Left colon (tissue), 2 donors: Measurements from ENCODE around the gene DENND4C. TPM values are rescaled to one million over a fixed set of nuclear protein-coding genes. Genes with fewer than 3 reads are reported as not detected.
"Not testable (repeated sequence)": the region's sequence is repeated elsewhere in the genome, so short reads cannot be mapped to it uniquely, and the experiment has no call there.

Experiments used
- ATAC-seq: fragments of 200-7000 bp; cut with Tn5 transposase; one replicate; pipeline ENCODE4 v1.9.1; 2020; ENCODE audit warnings: mild to moderate bottlenecking, moderate library complexity
- DNase-seq, 2 donors: peaks; one replicate each; pipeline ENCODE4 v3.0.0-alpha.2; 2020
- intact Hi-C, 2 donors: fragments of 100-400 bp; cut with DNase I in 1 of 2; cut with micrococcal nuclease in 1 of 2; formaldehyde crosslinking; loops; one replicate each; pipeline versions ENCODE4 v1.11.2 to v1.14.0; 2022; cut with DNase I, micrococcal nuclease
- total RNA-seq, 2 donors: library from RNA; stranded (reverse); fragmentation: NEBNext Ultra II Directional; extraction: Animal tissue kit (Norgen Biotek cat#: 25700); gene quantifications; one replicate each; pipeline ENCODE4 v1.2.1, GENCODE V29; 2021
- donor health status: DM: no; HTN: no; CAD: no.
- donor health status: DM: yes; HTN: yes; CAD: no.

The DENND4C gene
- total RNA-seq, 2 donors from 2014 or later = 59.6 to 67.0 TPM

DNA sequence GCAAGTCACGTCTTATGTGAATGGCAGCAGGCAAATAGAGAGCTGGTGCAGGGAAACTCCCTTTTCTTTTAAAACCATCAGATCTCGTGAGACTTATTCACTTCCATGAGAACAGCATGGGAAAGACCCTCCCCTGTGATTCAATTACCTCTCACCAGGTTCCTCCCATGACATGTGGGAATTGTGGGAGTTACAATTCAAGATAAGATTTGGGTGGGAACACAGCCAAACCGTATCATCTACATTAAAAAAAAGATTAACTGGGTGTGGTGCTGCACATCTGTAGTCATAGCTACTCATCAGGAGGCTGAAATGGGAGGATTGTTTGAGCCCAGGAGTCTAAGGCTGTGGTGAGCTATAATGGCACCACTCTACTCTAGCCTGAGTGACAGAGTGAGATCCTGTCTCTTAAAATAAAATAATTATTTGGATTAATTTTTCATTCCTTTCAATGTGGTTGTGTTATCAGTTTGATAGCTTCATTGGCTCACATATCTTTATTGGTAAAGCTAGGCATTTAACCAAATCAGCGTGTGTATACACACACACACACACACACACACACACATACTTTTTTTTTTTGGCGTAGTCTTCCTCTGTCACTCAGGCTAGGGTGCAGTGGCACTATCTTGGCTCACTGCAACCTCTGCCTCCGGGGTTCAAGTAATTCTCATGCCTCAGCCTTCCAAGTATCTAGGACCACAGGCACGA is 21.8 kb downstream of the DENND4C start:
- intact Hi-C loops = no loop called here
- DNase-seq = no peak
- ATAC-seq = peak; percentile 51

GRCh38 chr9:19252885-19253219 is 22.4 kb downstream of the DENND4C start:
- ATAC-seq (no peak), DNase-seq (no peak)
- intact Hi-C loops = no loop called here

- ATAC-seq (no peak), DNase-seq (no peak)
- intact Hi-C loops = no loop called here
Measured at GRCh38 chr9:19255112-19255511, 24.6 kb downstream of the DENND4C start.

GRCh38 chr9:19255821-19256220 is 25.3 kb downstream of the DENND4C start:
- DNase-seq (no peak), ATAC-seq (no peak)
- intact Hi-C loops = no loop called here

DNA sequence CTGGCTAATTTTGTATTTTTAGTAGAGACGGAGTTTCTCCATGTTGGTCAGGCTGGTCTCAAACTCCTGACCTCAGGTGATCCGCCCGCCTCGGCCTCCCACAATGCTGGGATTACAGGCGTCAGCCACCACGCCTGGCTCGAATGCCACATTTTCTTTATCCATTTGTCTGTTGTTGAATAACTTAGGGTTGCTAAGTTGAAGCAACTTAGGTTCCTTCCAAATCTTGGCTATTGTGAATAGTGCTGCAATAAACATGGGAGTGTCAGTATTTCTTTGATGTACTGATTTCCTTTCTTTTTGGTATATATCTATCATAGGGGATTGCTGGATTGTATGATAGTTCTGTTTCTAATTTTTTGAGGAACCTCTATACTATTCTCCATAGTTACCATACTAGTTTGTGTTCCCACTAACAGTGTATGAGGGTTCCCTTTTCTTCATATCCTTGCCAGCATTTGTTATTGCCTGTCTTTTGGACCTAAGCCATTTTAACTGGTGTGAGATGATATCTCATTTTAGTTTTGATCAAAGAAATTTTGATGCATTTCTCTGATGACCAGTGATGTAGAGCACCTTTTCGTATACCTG is 29.3 kb downstream of the DENND4C start:
- DNase-seq, intact Hi-C loops: not testable (repeated sequence)
- ATAC-seq = peak; percentile 73

GRCh38 chr9:19265602-19266001 is 35.1 kb downstream of the DENND4C start:
- intact Hi-C loops, DNase-seq, ATAC-seq: not testable (repeated sequence)

DNA sequence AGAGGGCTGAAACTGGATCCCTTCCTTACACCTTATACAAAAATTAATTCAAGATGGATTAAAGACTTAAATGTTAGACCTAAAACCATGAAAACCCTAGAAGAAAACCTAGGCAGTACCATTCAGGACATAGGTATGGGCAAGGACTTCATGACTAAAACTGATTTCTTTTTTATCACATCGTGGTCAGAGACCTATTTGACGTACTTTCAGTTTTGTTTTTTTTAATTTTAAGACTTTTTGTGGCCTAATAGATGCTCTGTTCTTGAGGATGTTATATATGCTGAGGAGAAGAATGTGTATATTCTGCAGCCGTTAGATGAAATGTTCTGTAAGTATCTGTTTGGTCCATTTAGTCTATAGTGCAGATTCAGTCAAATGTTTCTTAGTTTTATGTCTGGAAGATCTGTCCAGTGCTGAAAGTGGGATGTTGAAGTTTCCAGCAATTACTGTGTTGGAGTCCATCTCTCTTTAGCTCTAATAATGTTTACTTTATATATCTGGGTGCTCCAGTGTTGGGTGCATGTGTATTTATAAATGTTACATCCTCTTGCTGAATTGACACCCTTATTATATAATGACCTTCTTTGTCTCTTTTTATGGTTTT is 36.4 kb downstream of the DENND4C start:
- intact Hi-C loops, ATAC-seq, DNase-seq: not testable (repeated sequence)

DNA sequence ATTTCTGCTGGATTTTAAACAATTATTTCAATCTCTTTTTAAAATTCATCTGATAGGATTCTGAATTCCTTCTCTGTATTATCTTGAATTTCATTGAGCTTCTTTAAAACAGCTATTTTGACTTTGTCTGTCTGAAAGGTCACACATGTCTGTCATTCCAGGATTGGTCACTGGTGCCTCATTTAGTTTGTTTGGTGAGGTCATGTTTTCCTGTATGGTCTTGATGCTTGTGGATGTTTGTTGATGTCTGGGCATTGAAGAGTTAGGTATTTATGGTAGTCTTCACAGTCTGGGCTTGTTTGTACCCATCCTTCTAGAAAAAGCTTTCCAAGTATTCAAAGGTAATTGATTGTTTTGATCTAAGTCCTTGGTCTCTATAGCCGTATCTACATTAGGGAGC is 39.1 kb downstream of the DENND4C start:
- DNase-seq (no peak), ATAC-seq (no peak)
- intact Hi-C loops = no loop called here

DNA sequence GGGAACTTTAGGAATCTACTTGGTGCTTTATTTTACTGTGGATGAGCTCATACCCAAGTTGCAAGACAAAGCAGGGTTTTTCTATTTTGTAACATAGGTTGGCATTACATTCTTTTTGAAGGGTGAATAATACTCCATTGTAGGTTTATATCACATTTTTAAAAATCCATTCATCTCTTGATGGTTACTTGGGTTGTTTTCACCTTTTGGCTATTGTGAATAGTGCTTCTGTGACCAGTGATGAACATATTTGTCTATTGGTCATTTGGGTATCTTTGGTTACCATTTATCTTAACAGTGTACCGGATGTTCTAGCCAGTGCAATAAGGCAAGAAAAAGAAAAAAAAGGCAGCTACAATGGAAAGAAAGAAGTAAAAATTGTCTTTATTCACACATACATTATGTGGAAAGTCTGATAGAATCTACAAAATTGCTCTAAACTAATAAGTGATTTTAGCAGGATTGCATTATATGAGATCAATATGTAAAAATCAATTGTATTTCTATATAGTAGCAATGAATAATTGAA is 40.0 kb downstream of the DENND4C start:
- intact Hi-C loops = no loop called here
- no peak for DNase-seq
- ATAC-seq = no peak

DNA sequence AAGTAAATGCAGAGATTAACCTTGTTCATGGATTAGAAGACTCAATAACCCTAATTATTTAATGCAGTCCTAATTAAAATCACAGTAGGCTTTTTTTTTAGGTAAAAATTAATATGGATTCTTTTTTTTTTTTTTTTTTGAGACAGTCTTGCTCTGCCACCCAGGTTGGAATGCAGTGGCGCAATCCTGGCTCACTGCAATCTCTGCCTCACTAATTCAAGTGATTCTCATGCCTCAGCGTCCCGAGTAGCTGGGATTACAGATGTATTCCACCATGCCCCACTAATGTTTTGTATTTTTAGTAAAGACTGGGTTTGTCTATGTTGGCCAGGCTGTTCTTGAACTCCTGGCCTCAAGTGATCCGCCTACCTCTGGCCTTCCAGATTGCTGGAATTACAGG is 40.6 kb downstream of the DENND4C start:
- intact Hi-C loops = no loop called here
- no peak for ATAC-seq
- no peak for DNase-seq

- intact Hi-C loops = no loop called here
- no peak for DNase-seq
- ATAC-seq = no peak
Measured at GRCh38 chr9:19281801-19282200, 51.3 kb downstream of the DENND4C start.

DNA sequence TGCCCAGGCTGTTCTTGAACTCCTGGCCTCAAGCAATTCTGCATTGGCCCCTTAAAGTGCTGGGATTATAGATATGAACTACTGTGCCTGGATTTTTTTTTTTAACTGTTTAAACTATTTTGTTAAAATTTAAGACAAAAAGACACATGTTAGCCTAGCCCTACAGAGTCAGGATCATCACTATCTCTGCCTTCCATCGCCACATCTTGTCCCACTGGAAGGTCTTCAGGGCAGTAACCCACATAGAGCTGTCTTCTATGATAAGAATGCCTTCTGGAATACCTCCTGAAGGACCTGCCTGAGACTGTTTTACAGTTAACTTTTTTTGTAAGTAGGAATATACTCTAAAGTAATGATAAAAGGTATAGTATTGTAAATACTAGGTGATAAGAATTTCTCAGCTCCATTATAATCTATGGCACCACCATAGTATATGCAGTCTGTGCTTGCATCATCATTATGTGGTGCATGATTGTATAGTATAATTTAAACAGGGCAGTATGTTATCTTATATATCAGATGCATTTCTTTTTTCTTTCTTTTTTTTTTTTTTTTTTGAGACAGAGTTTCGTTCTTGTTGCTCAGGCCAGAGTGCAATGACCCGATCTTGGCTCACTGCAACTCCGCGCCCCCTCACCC is 52.7 kb downstream of the DENND4C start:
- intact Hi-C loops = no loop called here
- no peak for ATAC-seq

DNA sequence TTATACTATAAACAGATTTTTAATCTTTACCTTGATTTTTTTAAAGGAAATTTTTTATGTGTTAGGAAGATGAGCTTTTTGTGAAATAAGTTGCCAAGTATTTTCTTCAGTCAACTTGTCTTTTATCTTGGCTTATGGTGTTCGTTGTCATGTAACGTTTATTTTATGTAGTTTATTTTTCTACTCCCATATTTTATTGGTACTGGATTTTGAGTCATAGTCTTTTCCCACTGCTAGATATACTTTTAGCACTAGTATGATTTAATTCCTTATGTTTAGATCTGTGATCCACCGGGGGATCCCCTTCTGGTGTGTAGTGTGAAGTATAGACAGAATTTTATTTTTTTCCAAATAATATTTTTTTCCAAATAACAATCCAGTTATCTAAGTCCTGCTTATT is 54.2 kb downstream of the DENND4C start:
- DNase-seq (no peak), ATAC-seq (peak; percentile 69)
- intact Hi-C loops = no loop called here

More for the DNA sequence above, 52.7 kb downstream of the DENND4C start:
- no peak for DNase-seq

GRCh38 chr9:19286634-19287188 is 56.2 kb downstream of the DENND4C start:
- peak; percentile 90 for ATAC-seq
- intact Hi-C loops = no loop called here
- peak; percentile 78 to 82 for DNase-seq

- intact Hi-C loops = no loop called here
Measured at GRCh38 chr9:19288081-19288480, 57.6 kb downstream of the DENND4C start.

DNA sequence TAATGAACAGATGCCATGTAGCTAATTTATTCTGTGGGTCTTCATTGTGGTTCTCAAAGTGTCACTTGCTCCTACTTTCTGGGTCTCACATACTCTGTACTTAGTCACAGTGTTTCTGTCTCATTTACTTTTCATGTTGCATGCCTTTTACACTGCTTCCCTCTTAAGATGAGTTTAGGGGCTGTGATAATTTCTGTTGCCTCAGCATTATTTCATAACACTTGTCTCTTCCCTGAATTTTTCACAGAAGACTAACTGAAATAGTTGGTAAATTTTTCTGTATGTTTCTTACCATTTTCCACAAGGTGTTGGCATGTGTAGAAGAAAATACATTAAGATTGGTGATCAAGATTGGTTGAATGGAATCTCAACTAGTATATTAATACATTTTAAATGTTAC is 59.6 kb downstream of the DENND4C start:
- no peak for ATAC-seq
- intact Hi-C loops = no loop called here
- DNase-seq = no peak

More at GRCh38 chr9:19288081-19288480, 57.6 kb downstream of the DENND4C start:
- no peak for DNase-seq
- no peak for ATAC-seq

DNA sequence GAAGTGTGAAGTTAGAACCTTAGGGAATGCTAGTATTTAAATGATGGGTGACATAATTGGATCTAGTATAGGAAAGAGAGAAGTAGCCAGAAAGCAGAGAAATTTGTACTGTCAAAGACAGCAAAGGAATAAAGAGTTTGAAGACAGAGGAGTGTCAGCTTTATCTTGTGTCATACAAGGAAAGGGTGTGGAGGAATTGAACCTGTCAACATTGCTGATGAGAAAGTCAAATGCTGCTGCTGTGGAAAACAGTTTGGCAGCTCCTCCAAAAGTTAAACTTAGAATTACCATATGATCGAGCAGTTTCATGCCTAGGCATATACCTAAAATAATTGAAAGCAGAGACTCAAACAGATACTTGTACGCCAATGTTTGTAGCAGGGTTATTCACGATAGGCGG is 63.7 kb downstream of the DENND4C start:
- intact Hi-C loops = no loop called here
- peak; percentile 62 for ATAC-seq
- DNase-seq = no peak

- DNase-seq (no peak), ATAC-seq (peak; percentile 73)
- intact Hi-C loops = no loop called here
Measured at GRCh38 chr9:19298436-19299000, 68.0 kb downstream of the DENND4C start.

DNA sequence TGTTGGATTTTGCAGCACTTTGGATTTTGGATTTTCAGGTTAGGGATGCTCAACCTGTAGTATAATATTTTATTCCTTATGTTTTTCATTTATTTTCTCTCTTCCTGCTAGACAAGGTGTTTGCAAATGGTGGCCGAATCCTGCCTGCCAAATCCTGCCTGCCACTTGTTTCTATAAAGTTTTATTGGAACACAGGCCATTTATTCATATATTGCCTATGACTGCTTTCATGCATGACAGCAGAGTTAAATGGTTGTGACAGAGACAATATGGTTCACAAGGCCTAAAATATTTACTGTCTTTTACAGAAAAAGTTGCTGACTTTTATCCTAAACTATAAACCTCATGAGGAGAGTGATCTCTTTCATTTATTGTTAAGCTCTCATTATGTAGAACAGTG is 72.7 kb downstream of the DENND4C start:
- ATAC-seq = no peak
- intact Hi-C loops = loop anchor here in 1 of 2 donors (10.0 kb wide), 1 partner anchor 68 kb away; the partner anchor contains the start of gene DENND4C
- DNase-seq = no peak
